ENCODE measurements around the gene COL5A2. TPM values are rescaled to one million over a fixed set of nuclear protein-coding genes. Genes with fewer than 3 reads are reported as not detected.
A peak's percentile ranks its signal among the peaks of the same experiment; 100 is the strongest.

The COL5A2 gene
- total and polyA plus RNA-seq, 8 donors = 1.9 to 43.3 (median 3.3) TPM

DNA sequence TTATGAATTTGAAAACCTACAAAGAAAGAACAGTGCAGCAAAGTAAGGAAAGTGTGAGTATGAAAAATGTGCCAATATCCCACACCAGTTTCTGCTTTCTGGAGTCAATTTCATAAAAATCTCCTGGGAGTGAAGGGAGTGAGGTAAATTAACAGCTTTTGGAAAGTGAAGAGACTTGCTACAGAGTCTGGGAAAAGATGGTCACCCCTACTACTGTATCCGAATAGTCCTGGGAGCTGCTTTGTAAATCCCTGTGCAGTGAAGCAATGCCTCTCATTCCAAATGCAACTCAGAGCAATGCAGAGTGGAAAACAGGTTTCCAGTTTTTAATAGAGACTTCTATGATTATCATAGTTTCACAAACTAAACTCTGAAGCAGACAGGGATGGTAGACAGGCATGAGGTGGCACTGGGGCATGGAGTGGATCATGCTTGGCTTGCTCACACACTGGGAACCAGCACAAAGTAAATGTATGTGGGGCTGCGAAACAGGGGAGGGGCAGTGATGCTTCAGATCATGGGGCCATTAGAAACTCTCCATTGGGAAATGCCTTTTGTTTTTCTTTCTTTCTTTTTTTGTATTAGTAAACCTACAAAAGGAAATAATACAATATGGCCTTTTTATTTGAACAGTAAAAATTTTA is 10.6 kb downstream of the COL5A2 start:
- no peaks in the 10 kb centered on the region for H3K9me3 ChIP-seq
- no peaks in the 10 kb centered on the region for H3K4me1 ChIP-seq
- H3K27me3 ChIP-seq = no peaks in the 10 kb centered on the region
- intact Hi-C loops (cut with DNase I) = no loop called here
- 78 to 93% methylated on average over 2 of the region's 2 CpGs for WGBS, 2 donors
- DNase-seq (no peak), ATAC-seq (no peak), FAIRE-seq (no peak)
- no peak overlapping the region for H3K4me3 ChIP-seq
- no peak overlapping the region for H3K27ac ChIP-seq
- no peaks in the 10 kb centered on the region for H3K36me3 ChIP-seq
- TF ChIP-seq, protein P1, sequence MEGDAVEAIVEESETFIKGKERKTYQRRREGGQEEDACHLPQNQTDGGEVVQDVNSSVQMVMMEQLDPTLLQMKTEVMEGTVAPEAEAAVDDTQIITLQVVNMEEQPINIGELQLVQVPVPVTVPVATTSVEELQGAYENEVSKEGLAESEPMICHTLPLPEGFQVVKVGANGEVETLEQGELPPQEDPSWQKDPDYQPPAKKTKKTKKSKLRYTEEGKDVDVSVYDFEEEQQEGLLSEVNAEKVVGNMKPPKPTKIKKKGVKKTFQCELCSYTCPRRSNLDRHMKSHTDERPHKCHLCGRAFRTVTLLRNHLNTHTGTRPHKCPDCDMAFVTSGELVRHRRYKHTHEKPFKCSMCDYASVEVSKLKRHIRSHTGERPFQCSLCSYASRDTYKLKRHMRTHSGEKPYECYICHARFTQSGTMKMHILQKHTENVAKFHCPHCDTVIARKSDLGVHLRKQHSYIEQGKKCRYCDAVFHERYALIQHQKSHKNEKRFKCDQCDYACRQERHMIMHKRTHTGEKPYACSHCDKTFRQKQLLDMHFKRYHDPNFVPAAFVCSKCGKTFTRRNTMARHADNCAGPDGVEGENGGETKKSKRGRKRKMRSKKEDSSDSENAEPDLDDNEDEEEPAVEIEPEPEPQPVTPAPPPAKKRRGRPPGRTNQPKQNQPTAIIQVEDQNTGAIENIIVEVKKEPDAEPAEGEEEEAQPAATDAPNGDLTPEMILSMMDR (IDR thresholded peaks at IDR 0.05) = no peak

DNA sequence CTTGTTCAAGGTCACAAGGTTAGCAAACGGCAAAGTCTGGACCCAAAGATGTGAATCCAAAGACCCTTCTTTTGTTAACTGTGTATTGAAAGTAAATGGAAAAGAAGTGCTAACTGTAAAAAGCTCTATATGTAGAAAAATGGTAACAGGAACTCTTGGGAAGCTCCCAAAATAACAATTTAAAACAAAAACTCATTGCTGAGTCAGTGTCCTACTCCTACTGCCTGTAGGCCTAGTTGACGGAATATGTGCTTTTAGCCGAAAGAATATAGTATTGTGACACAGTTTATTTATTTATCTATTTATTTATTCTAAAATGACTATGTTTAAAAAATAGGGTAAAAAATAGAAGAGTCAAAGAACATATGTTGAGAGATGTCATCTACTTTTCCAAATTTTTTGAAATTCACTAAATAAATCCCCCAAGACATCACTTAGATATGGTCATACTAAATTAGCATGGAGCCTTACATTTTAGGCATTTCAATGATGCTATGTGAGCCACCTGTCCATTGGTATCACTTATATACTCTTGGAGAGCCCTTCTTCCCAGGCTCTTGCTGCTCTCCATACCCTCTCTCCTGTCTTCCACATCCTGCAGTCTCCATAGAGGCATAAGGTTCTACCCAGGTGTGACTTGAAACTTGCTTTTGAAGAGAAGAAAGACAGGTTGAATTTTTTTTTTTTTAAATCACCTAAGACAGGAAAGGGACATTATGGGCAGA is 13.7 kb downstream of the COL5A2 start:
- intact Hi-C loops (cut with DNase I) = no loop called here
- no peak for FAIRE-seq
- no peaks in the 10 kb centered on the region for H3K9me3 ChIP-seq
- H3K4me1 ChIP-seq = no peaks in the 10 kb centered on the region
- DNase-seq = no peak
- no peaks in the 10 kb centered on the region for H3K27me3 ChIP-seq
- TF ChIP-seq, protein P1 (IDR thresholded peaks at IDR 0.05) = no peak
- no peak overlapping the region for H3K4me3 ChIP-seq
- ATAC-seq = no peak
- H3K27ac ChIP-seq = no peak overlapping the region
- H3K36me3 ChIP-seq = no peaks in the 10 kb centered on the region
- 88 to 91% methylated on average over 3 of the region's 3 CpGs for WGBS, 2 donors

GRCh38 chr2:189164746-189165145 is 14.8 kb downstream of the COL5A2 start:
- Histone ChIP-seq H3K4me3 (no peak overlapping the region), H3K27ac (no peak overlapping the region), H3K27me3 (no peaks in the 10 kb centered on the region), H3K36me3 (no peaks in the 10 kb centered on the region), H3K9me3 (no peaks in the 10 kb centered on the region), H3K4me1 (no peaks in the 10 kb centered on the region)
- FAIRE-seq (no peak), DNase-seq (no peak), ATAC-seq (peak in 1 of 4 donors; percentile 35)
- 18 to 19% methylated on average over 1 of the region's 1 CpG for WGBS, 2 donors
- intact Hi-C loops (cut with DNase I) = no loop called here
- TF ChIP-seq, protein P1 (IDR thresholded peaks at IDR 0.05) = no peak

DNA sequence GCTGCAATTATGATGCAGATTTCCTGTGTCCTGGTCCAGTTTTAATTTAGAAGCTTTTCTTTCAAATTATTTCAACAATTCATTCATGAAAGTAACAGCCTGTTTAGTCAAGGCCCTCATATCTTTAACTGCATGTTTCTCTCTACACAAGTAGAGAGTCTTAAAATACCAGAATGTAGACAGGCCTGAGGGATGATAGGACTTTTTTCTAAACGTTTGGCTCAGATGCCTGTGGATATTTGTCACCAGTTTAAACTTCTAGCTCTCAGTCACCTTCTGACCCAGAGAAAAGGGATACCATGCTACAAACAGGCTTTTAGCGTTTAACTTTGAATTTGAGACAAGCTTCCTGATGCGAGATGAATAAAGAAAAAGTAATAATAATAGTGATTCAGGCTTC is 15.7 kb downstream of the COL5A2 start:
- DNase-seq (no peak), ATAC-seq (no peak), FAIRE-seq (no peak)
- Histone ChIP-seq H3K27me3 (no peaks in the 10 kb centered on the region), H3K9me3 (no peaks in the 10 kb centered on the region), H3K4me1 (no peaks in the 10 kb centered on the region), H3K27ac (no peak overlapping the region), H3K4me3 (no peak overlapping the region), H3K36me3 (no peaks in the 10 kb centered on the region)
- TF ChIP-seq, protein P1 (IDR thresholded peaks at IDR 0.05) = no peak
- intact Hi-C loops (cut with DNase I) = no loop called here
- WGBS, 2 donors = 53 to 58% methylated on average over 3 of the region's 3 CpGs

- no peaks in the 10 kb centered on the region for H3K9me3 ChIP-seq
- no peaks in the 10 kb centered on the region for H3K27me3 ChIP-seq
- FAIRE-seq (no peak), ATAC-seq (no peak), DNase-seq (no peak)
- no peaks in the 10 kb centered on the region for H3K4me1 ChIP-seq
- no peak overlapping the region for H3K27ac ChIP-seq
- intact Hi-C loops (cut with DNase I) = no loop called here
- H3K36me3 ChIP-seq = no peaks in the 10 kb centered on the region
- TF ChIP-seq, protein P1 (IDR thresholded peaks at IDR 0.05) = no peak
- H3K4me3 ChIP-seq = no peak overlapping the region
These were observed 17.0 kb downstream of the COL5A2 start for GRCh38 chr2:189162566-189162965.

Data from pancreas (tissue), 10 donors.